ENCODE measurements around the gene LRRC10B. TPM values are rescaled to one million over a fixed set of nuclear protein-coding genes. Genes with fewer than 3 reads are reported as not detected.
"Not testable (repeated sequence)": the region's sequence is repeated elsewhere in the genome, so short reads cannot be mapped to it uniquely, and the experiment has no call there.

The LRRC10B gene
- 1 to 10 TPM in 1 of 5 donors, under 1 TPM in 2, not detected in 2; 0.43 to 1.3 (median 0.92) TPM for total RNA-seq
- under 1 TPM; 0.44 to 0.76 (median 0.73) TPM for polyA plus RNA-seq
- long read RNA-seq, donor 1, transcript LRRC10B-201 (1 exons, 2,219 nt): major isoform, 6 of 6 reads
- long read RNA-seq, donor 1, partial matches to known transcripts: 0 of 6 reads
- long read RNA-seq, donor 1, other reads (novel, unspliced or antisense): 0 of 6 reads
- long read RNA-seq, donor 2, partial matches to known transcripts: 0 of 3 reads
- long read RNA-seq, donor 2, other reads (novel, unspliced or antisense): 0 of 3 reads
- long read RNA-seq, donor 3, partial matches to known transcripts: 0 of 1 reads
- long read RNA-seq, donor 3, other reads (novel, unspliced or antisense): 0 of 1 reads
- long read RNA-seq, donor 4: 0 reads
- long read RNA-seq, donor 5, partial matches to known transcripts: 0 of 1 reads
- long read RNA-seq, donor 5, other reads (novel, unspliced or antisense): 0 of 1 reads
- long read RNA-seq, donor 6, partial matches to known transcripts: 0 of 1 reads
- long read RNA-seq, donor 6, other reads (novel, unspliced or antisense): 0 of 1 reads
- long read RNA-seq, donor 7, transcript LRRC10B-201 (1 exons, 2,219 nt): major isoform, 12 of 12 reads
- long read RNA-seq, donor 7, partial matches to known transcripts: 0 of 12 reads
- long read RNA-seq, donor 7, other reads (novel, unspliced or antisense): 0 of 12 reads
- long read RNA-seq, donor 8: 0 reads
- long read RNA-seq, donor 9, partial matches to known transcripts: 0 of 2 reads
- long read RNA-seq, donor 9, other reads (novel, unspliced or antisense): 0 of 2 reads
- long read RNA-seq, donor 10, partial matches to known transcripts: 0 of 1 reads
- long read RNA-seq, donor 10, other reads (novel, unspliced or antisense): 0 of 1 reads

DNA sequence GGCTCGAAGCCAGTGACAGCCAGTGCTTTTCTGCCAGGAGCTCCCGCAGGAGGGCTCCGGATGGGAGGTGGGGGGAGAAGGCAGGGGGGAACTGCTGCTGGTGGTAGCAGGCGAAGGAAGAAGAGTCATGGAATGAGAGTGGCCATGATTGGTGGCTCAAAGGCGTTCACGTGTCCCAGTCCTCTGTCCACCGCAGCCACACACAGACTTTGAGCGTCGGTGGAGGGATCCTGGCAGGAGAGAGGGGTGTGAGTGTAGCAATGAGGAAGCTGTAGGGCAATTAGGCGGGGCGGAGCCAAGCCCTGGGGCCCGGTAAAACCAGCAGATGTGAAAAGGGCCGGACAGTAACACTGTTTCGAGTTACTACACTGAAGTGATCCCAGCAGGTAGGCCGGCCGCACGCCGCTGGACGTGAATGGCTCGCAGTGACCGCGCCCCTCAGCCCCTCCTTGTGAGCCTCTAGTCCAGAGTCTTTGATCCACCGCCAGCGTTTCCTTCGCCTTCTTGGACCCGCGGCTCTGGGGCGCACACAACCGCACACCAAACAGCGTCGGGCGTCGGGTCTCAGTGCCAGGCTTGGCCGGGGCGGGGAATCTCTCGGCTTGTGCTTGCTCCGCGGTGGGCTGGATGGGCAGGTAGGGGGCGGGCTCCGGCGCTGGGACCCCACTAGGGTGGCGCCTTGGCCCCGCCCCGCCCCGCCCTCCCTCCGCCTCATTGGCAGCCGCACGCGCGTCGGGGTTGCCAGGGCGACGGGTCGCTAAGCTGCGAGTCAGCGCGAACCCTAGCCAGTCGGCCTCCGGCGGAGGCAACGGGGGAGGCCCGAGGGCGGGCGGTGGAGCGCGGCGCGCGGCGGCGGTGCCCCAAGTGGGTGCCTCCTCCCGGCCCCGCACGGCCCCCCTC, at the start of gene LRRC10B:
LRRC10B (plus strand) TSS at position 788 of the 900 bp plus-strand sequence. CDS start 250 bp downstream, outside the sequence.
- H3K27ac ChIP-seq: peak within 1 kb of the TSS; percentile 9 to 81 (median 49)
- 1 to 8% (median 3%) methylated on average over 34 to 74 of the region's 74 CpGs for WGBS, 5 donors
- H3K36me3 ChIP-seq: no peaks in the 10 kb centered on the region
- no peak for TF ChIP-seq EP300 (IDR thresholded peaks at IDR 0.05)
- TF ChIP-seq POLR2A (IDR thresholded peaks at IDR 0.05): no peak
- TF ChIP-seq, protein P1, sequence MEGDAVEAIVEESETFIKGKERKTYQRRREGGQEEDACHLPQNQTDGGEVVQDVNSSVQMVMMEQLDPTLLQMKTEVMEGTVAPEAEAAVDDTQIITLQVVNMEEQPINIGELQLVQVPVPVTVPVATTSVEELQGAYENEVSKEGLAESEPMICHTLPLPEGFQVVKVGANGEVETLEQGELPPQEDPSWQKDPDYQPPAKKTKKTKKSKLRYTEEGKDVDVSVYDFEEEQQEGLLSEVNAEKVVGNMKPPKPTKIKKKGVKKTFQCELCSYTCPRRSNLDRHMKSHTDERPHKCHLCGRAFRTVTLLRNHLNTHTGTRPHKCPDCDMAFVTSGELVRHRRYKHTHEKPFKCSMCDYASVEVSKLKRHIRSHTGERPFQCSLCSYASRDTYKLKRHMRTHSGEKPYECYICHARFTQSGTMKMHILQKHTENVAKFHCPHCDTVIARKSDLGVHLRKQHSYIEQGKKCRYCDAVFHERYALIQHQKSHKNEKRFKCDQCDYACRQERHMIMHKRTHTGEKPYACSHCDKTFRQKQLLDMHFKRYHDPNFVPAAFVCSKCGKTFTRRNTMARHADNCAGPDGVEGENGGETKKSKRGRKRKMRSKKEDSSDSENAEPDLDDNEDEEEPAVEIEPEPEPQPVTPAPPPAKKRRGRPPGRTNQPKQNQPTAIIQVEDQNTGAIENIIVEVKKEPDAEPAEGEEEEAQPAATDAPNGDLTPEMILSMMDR (IDR thresholded peaks at IDR 0.05): no peak
- TF ChIP-seq POLR2AphosphoS5 (IDR thresholded peaks at IDR 0.05): no peak
- peaks cover 2 to 85% (median 54%) of the 10 kb centered on the region in 3 donors for H3K27me3 ChIP-seq
- intact Hi-C loops (cut with DNase I; ENCODE audit: low total_unique reads): no loop called here
- peaks cover 18 to 38% (median 22%) of the 10 kb centered on the region in 4 donors for H3K4me1 ChIP-seq
- no peaks in the 10 kb centered on the region for H3K9me3 ChIP-seq
- H3K4me3 ChIP-seq: peak within 1 kb of the TSS; percentile 32 to 46 (median 36)
- peak in 1 of 2 donors; percentile 87 for DNase-seq

DNA sequence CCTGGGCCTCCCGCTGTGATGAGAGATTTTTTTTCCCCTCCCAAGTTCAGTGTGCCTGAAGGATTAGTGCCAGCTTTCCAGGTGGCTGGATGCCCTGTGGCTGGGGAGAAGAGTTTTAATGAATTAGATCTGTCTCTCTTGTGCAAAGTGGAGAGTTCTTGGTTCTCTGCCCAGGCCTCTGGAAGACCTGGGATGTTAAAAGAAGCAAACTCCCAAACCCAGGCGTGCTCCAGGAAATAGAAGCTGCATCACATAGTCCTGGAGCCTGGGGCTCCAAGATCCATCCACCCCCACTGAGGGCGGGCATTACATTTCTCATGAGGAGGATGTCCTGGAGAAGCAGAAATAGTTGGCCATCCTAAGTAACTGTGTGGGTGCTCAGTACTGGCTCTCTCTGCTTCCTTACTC, 48.1 kb upstream of the LRRC10B start:
- H3K27me3 ChIP-seq: no peaks in the 10 kb centered on the region
- H3K27ac ChIP-seq: peak overlapping the region in 1 of 5 donors; percentile 26
- no peak for TF ChIP-seq EP300 (IDR thresholded peaks at IDR 0.05)
- no peak for TF ChIP-seq POLR2AphosphoS5 (IDR thresholded peaks at IDR 0.05)
- TF ChIP-seq, protein P1 (IDR thresholded peaks at IDR 0.05): no peak
- TF ChIP-seq POLR2A (IDR thresholded peaks at IDR 0.05): no peak
- H3K36me3 ChIP-seq: peaks cover 0 to 25% (median 19%) of the 10 kb centered on the region in 4 donors
- H3K4me3 ChIP-seq: no peak overlapping the region
- intact Hi-C loops (cut with DNase I; ENCODE audit: low total_unique reads): no loop called here
- peak in 1 of 2 donors; percentile 61 for DNase-seq
- H3K4me1 ChIP-seq: peaks cover 0 to 11% (median 3%) of the 10 kb centered on the region in 4 donors
- H3K9me3 ChIP-seq: no peaks in the 10 kb centered on the region
- 76 to 93% (median 91%) methylated on average over 3 of the region's 3 CpGs for WGBS, 5 donors

DNA sequence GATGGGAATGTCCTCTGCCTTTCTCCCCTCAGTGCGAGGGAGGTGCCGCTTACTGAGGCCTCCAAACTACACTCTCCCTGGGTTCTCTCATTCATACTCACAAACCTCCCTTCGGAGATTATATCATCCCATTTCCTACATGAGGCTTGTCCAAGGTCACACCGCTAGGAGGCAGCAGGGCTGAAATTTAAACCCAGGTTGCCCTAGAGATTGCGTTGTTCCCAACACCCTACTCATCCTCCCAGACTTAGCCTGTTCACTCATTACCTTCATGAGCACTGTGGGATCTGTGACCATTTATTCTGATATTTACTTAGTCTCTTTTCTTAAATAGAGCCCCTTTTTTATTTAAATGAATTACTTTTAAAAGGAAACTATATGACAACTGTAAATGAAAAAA, 47.6 kb upstream of the LRRC10B start:
- H3K27me3 ChIP-seq: no peaks in the 10 kb centered on the region
- 88 to 93% (median 91%) methylated on average over 5 of the region's 5 CpGs for WGBS, 5 donors
- intact Hi-C loops (cut with DNase I; ENCODE audit: low total_unique reads): no loop called here
- peaks cover 0 to 21% (median 15%) of the 10 kb centered on the region in 4 donors for H3K36me3 ChIP-seq
- TF ChIP-seq POLR2A (IDR thresholded peaks at IDR 0.05) (no peak), POLR2AphosphoS5 (IDR thresholded peaks at IDR 0.05) (no peak), EP300 (IDR thresholded peaks at IDR 0.05) (no peak)
- TF ChIP-seq, protein P1 (IDR thresholded peaks at IDR 0.05): no peak
- peak overlapping the region in 1 of 5 donors; percentile 26 for H3K27ac ChIP-seq
- H3K4me3 ChIP-seq: no peak overlapping the region
- peaks cover 0 to 10% (median 3%) of the 10 kb centered on the region in 4 donors for H3K4me1 ChIP-seq
- H3K9me3 ChIP-seq: no peaks in the 10 kb centered on the region
- DNase-seq: no peak

DNA sequence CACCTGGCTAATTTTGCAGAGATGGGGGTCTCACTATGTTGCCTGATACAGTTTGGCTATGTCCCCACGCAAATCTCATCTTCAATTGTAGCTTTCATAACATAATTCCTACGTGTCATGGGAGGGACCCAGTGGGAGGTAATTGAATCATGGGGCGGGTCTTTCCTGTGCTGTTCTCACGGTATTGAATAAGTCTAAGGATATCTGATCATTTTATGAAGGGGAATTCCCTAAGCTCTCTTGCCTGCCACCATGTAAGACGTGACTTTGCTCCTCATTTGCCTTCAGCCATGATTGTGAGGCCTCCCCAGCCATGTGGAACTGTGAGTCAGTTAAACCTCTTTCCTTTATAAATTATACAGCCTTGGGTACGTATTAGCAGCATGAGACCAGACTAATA, 40.9 kb upstream of the LRRC10B start:
- intact Hi-C loops (cut with DNase I; ENCODE audit: low total_unique reads); H3K27ac ChIP-seq; DNase-seq; H3K27me3 ChIP-seq; H3K4me3 ChIP-seq; H3K9me3 ChIP-seq; H3K4me1 ChIP-seq: not testable (repeated sequence)
- H3K36me3 ChIP-seq: peaks cover 3 to 47% (median 42%) of the 10 kb centered on the region in 4 donors
- WGBS, 5 donors: 79 to 86% (median 84%) methylated on average over 6 of the region's 6 CpGs

Data from stomach (tissue), 19 donors.